CD4-positive, alpha-beta T cell (primary cell): Measurements from ENCODE around the gene IGDCC3. TPM values are rescaled to one million over a fixed set of nuclear protein-coding genes. Genes with fewer than 3 reads are reported as not detected.

Experiments used
- ATAC-seq: fragments of 200-7000 bp; cut with Tn5 transposase; one replicate; pipeline ENCODE4 v1.10.0; 2022; ENCODE audit warnings: mild to moderate bottlenecking; ENCODE audit not compliant: poor library complexity
- CTCF ChIA-PET: fragments of 350-600 bp; sonication (Branson Sonifier 250); formaldehyde crosslinking; loops from one replicate; lab custom pipeline; 2021; ENCODE audit warnings: antibody characterized with exemption, inconsistent platforms; lab: Charles Lee
- POLR2A ChIA-PET: fragments of 350-600 bp; sonication (Branson Sonifier 250); formaldehyde crosslinking; loops from one replicate; lab custom pipeline; 2021; ENCODE audit warnings: antibody characterized with exemption, inconsistent platforms; lab: Charles Lee
- DNase-seq, 14 experiments: peaks; one replicate each; pipeline ENCODE4 v3.0.0-alpha.2; 2013 to 2020; ENCODE audit warnings: mixed read lengths in 2 of 14
- H3K27ac ChIP-seq, 2 donors: one replicate each; pipeline versions ENCODE4 v1.5.1 to v1.7.0; 2013; ENCODE audit warnings: low read length in 2 of 2, low read depth in 1 of 2, mild to moderate bottlenecking in 1 of 2
- H3K27me3 ChIP-seq, 2 experiments: 1 replicate in 1 of 2; 2 replicates in 1 of 2; pipeline versions ENCODE4 v1.6.1 to v1.7.0; 2013; ENCODE audit warnings: low read length in 2 of 2, control low read depth in 1 of 2, mild to moderate bottlenecking in 1 of 2, moderate library complexity in 1 of 2; ENCODE audit not compliant: insufficient read depth in 2 of 2, control insufficient read depth in 1 of 2
- H3K36me3 ChIP-seq: one replicate; pipeline ENCODE4 v1.6.1; 2013; ENCODE audit warnings: low read length, control low read depth; ENCODE audit not compliant: insufficient read depth
- H3K4me1 ChIP-seq: one replicate; pipeline ENCODE4 v1.6.1; 2013; ENCODE audit warnings: low read length, control low read depth; ENCODE audit not compliant: insufficient read depth
- H3K4me3 ChIP-seq: one replicate; pipeline ENCODE4 v1.5.1; 2013; ENCODE audit warnings: mild to moderate bottlenecking, low read length, moderate library complexity
- H3K9me3 ChIP-seq, 2 experiments: 1 replicate in 1 of 2; 2 replicates in 1 of 2; pipeline versions ENCODE4 v1.6.1 to v1.7.0; 2013; ENCODE audit warnings: low read length in 2 of 2, mild to moderate bottlenecking in 2 of 2, control low read depth in 1 of 2, moderate library complexity in 1 of 2; ENCODE audit not compliant: control insufficient read depth in 1 of 2, insufficient read depth in 1 of 2
- H3K27ac Mint-ChIP-seq: one replicate; pipeline ENCODE4 v1.8.0; 2020; ENCODE audit warnings: mixed read lengths
- H3K27me3 Mint-ChIP-seq: one replicate; pipeline ENCODE4 v1.8.0; 2021; ENCODE audit warnings: mixed read lengths
- H3K36me3 Mint-ChIP-seq: one replicate; pipeline ENCODE4 v1.8.0; 2021; ENCODE audit warnings: low read depth, mixed read lengths
- H3K4me1 Mint-ChIP-seq: one replicate; pipeline ENCODE4 v1.8.0; 2021; ENCODE audit warnings: low read depth, mixed read lengths
- H3K4me3 Mint-ChIP-seq: one replicate; pipeline ENCODE4 v1.8.0; 2020; ENCODE audit warnings: mild to moderate bottlenecking, mixed read lengths
- H3K9me3 Mint-ChIP-seq: one replicate; pipeline ENCODE4 v1.8.0; 2020; ENCODE audit warnings: mixed read lengths
- CTCF ChIP-seq: fragments of 200-600 bp; IDR thresholded peaks from one replicate; pipeline ENCODE4 v1.8.0; 2022; ENCODE audit warnings: antibody characterized with exemption, mild to moderate bottlenecking
- intact Hi-C, 2 experiments: fragments of 100-400 bp; cut with DNase I in 1 of 2; cut with micrococcal nuclease in 1 of 2; formaldehyde crosslinking; loops; one replicate each; pipeline versions ENCODE4 v1.15.1 to v1.9.0; 2023 to 2025; cut with DNase I, micrococcal nuclease
- total RNA-seq, 174 experiments: library from RNA in 2 of 174; stranded (reverse) in 2 of 174; gene quantifications; one replicate each; pipeline ENCODE4 v1.2.3 and lab custom pipeline; 2021 to 2026

Gene IGDCC3
- total RNA-seq, 2 experiments from 2014 or later = not detected

DNA sequence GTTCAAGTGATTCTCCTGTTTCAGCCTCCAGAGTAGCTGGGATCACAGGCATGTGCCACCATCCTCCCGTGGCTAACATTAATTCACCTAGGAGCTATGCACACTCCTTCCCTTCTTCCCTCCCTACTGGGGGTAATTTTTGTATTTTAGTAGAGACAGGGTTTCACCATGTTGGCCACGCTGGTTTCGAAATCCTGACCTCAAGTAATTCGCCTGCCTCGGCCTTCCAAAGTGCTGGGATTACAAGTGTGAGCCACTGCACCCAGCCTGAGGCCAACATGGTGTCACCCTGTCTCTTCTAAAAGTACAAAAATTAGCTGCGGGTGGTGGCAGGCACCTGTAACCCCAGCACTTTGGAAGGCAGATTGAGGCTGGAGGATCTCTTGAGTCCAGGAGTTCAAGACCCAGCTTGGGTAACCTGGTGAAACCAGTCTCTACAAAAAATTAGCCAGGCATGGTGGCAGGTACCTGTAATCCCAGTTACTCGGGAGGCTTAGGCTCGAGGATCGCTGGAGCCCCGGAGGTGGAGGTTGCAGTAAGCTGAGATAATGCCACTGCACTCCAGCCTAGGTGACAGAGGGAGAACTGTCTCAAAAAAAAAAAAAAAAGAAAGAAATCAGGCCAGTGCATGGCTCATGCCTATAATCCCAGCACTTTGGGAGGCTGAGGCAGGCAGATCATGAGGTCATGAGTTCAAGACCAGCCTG is 67.2 kb downstream of the IGDCC3 start:
- ATAC-seq (no peak), DNase-seq (no peak)
- Histone ChIP-seq H3K36me3 (no peaks in the 10 kb centered on the region), H3K4me3 (no peak overlapping the region), H3K27me3 (no peaks in the 10 kb centered on the region), H3K4me1 (peaks cover 5% of the 10 kb centered on the region), H3K27ac (no peak overlapping the region), H3K9me3 (no peaks in the 10 kb centered on the region)
- no peaks in the 10 kb centered on the region for H3K36me3 Mint-ChIP-seq
- intact Hi-C loops = loop anchor here in 1 of 2 experiments (10.0 kb wide), 2 partner anchors 554 to 1194 kb away; partner anchors contain the start of genes RAB11A, RPL4 and ZWILCH
- H3K4me1 Mint-ChIP-seq = no peaks in the 10 kb centered on the region
- TF ChIP-seq CTCF = no peak
- H3K4me3 Mint-ChIP-seq = no peak overlapping the region
- H3K27ac Mint-ChIP-seq = no peak overlapping the region
- ChIA-PET CTCF (interaction anchor here (0.7 to 2.4 kb wide), 2 partner anchors 13 to 1704 kb away, joined by 3 to 5 read pairs; no protein-coding TSS in a partner anchor), POLR2A (no interaction called here)
- H3K9me3 Mint-ChIP-seq = no peaks in the 10 kb centered on the region
- H3K27me3 Mint-ChIP-seq = peaks cover 8% of the 10 kb centered on the region

DNA sequence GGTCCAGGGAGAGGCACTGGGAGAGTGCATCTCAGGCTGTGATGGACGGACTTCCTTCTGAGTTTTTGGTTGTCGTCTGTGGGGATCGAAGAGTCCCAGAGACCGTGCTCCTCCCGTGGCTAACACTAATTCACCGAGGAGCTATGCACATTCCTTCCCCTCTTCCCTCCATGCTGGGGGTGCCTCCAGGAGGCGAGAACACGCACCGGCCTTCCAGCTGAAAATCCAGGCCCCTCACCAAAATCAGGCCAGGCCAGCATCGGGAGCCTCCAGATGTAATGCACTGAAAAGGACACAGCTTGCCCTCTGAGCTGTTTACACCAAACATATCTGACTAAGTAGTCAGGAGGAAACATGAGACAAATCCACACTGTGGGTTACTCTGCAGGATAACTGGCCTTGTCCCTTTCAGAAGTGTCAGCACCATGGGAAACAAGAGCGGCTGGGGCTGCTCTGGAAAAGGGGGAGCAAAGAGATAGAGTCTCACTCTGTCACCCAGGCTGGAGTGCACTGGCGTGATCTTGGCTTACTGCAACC is 67.9 kb downstream of the IGDCC3 start:
- Mint-ChIP-seq H3K27me3 (peaks cover 4% of the 10 kb centered on the region), H3K9me3 (no peaks in the 10 kb centered on the region), H3K4me1 (peaks cover 4% of the 10 kb centered on the region), H3K4me3 (no peak overlapping the region), H3K36me3 (peaks cover 1% of the 10 kb centered on the region), H3K27ac (no peak overlapping the region)
- no peaks in the 10 kb centered on the region for H3K36me3 ChIP-seq
- no peaks in the 10 kb centered on the region for H3K9me3 ChIP-seq
- intact Hi-C loops = loop anchor here in 1 of 2 experiments (10.0 kb wide), 4 partner anchors 305 to 1195 kb away; partner anchors contain the start of genes INTS14, RAB11A, RPL4 and ZWILCH
- H3K27me3 ChIP-seq = no peaks in the 10 kb centered on the region
- H3K4me1 ChIP-seq = peaks cover 11% of the 10 kb centered on the region
- no peak for TF ChIP-seq CTCF
- ChIA-PET CTCF (interaction anchor here (2.4 kb wide), 1 partner anchor 12 kb away, joined by 5 read pairs; no protein-coding TSS in a partner anchor), POLR2A (no interaction called here)
- H3K27ac ChIP-seq = no peak overlapping the region
- H3K4me3 ChIP-seq = no peak overlapping the region
- DNase-seq (no peak), ATAC-seq (no peak)

- Histone ChIP-seq H3K4me1 (peaks cover 20% of the 10 kb centered on the region), H3K27ac (no peak overlapping the region), H3K27me3 (no peaks in the 10 kb centered on the region), H3K4me3 (no peak overlapping the region), H3K9me3 (no peaks in the 10 kb centered on the region), H3K36me3 (no peaks in the 10 kb centered on the region)
- ChIA-PET CTCF (interaction anchor here (1.5 kb wide), 1 partner anchor 11 kb away, joined by 3 read pairs; no protein-coding TSS in a partner anchor), POLR2A (interaction anchor here (1.2 kb wide), 1 partner anchor 21 kb away, joined by 3 read pairs; the partner anchor contains the start of gene PARP16)
- no peaks in the 10 kb centered on the region for H3K9me3 Mint-ChIP-seq
- no peak for TF ChIP-seq CTCF
- H3K36me3 Mint-ChIP-seq = peaks cover 14% of the 10 kb centered on the region
- no peak overlapping the region for H3K27ac Mint-ChIP-seq
- H3K4me3 Mint-ChIP-seq = no peak overlapping the region
- ATAC-seq (no peak), DNase-seq (no peak)
- peaks cover 17% of the 10 kb centered on the region for H3K4me1 Mint-ChIP-seq
- peaks cover 10% of the 10 kb centered on the region for H3K27me3 Mint-ChIP-seq
- intact Hi-C loops = loop anchor here in 1 of 2 experiments (10.0 kb wide), 2 partner anchors 307 to 473 kb away; partner anchors contain the start of gene INTS14
Observed at GRCh38 chr15:65307978-65308377, 69.8 kb downstream of the IGDCC3 start.
